ENCODE measurements around the gene PRKCA.

Gene PRKCA

DNA sequence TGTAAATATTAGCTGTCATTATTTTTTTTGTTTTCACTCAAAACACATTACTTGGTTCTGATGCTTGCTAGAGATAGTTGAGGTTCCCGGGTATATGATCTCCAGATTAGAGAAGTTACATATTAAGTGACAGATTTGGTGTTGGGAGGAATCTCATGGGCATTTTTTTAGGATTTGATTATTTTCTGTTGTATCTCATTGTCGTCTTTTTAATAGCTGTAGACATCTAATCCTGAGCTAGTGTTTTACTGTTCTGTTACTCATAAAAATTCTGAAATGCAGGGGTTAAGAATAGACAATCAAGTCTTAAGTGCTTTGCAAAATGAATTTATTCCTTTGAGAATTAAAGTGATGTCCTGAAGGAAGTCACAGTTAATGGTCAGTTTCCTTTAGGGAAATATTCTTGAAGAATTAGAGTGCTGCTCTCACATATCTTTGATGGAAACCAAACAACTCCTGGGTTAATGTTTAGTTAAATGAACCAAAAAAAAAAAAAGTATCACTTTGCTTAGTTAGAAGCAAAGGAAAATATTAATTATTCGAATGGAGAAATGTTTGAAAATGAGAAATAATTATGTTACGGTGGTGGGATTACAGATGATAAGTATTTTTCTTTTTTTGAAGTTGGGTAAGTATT, 280.8 kb downstream of the PRKCA start:
- no peak for TF ChIP-seq FOXP2 (optimal IDR thresholded peaks at IDR 0.05; ENCODE audit: borderline replicate concordance, extremely low read depth, extremely low read length, insufficient read depth)

DNA sequence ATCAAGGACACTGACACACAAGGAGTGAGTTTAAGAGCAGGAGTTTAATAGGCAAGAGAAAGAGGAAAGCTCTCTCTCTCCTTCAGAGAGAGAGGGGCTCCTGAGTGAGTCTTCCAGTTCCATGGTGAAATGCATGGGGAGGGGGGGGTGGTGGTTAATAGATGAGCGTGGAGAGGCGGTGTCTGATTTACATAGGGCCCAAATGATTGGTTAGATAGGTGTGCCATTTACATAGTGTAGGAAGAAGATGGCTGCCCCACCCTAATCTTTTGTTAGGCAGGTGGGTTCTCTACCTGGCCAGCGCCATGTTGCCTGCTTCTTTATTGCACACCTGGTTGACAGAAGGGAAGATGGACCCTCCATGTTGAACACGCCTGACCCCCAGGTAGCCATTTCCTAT, 282.5 kb downstream of the PRKCA start:
- TF ChIP-seq POLR2AphosphoS5 (IDR thresholded peaks at IDR 0.05; ENCODE audit: low read depth, low read length), result no peak
- TF ChIP-seq FOXP2 (optimal IDR thresholded peaks at IDR 0.05; ENCODE audit: borderline replicate concordance, extremely low read depth, extremely low read length, insufficient read depth), result no peak
- no peak for TF ChIP-seq SIN3A (IDR thresholded peaks at IDR 0.05; ENCODE audit: borderline replicate concordance, insufficient read depth, low read length)
- TF ChIP-seq TAF1 (IDR thresholded peaks at IDR 0.05; ENCODE audit: borderline replicate concordance, insufficient read depth, low read length), result no peak

DNA sequence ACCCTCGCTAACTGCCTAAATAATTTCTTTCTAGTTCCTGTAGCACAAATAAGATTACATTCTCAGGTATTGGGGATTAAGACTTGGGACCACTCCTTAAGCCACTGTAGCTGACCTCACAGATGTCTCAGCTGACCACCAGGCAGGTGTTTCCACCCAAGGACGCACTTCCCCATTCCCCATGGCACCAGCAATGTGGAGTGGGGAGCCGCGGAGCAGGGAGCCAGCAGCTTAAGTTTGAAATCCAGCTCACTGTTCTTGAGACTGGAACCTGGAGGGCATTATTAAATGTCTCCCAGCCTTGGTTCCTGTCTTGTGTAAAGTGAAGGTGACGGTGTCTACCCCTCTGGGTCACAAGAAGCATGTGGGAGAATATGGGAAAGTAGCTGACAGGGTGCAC, 283.1 kb downstream of the PRKCA start:
- TF ChIP-seq SIN3A (IDR thresholded peaks at IDR 0.05; ENCODE audit: borderline replicate concordance, insufficient read depth, low read length) (no peak), FOXP2 (optimal IDR thresholded peaks at IDR 0.05; ENCODE audit: borderline replicate concordance, extremely low read depth, extremely low read length, insufficient read depth) (no peak), TAF1 (IDR thresholded peaks at IDR 0.05; ENCODE audit: borderline replicate concordance, insufficient read depth, low read length) (no peak), POLR2AphosphoS5 (IDR thresholded peaks at IDR 0.05; ENCODE audit: low read depth, low read length) (no peak)
- TF ChIP-seq, protein P1, sequence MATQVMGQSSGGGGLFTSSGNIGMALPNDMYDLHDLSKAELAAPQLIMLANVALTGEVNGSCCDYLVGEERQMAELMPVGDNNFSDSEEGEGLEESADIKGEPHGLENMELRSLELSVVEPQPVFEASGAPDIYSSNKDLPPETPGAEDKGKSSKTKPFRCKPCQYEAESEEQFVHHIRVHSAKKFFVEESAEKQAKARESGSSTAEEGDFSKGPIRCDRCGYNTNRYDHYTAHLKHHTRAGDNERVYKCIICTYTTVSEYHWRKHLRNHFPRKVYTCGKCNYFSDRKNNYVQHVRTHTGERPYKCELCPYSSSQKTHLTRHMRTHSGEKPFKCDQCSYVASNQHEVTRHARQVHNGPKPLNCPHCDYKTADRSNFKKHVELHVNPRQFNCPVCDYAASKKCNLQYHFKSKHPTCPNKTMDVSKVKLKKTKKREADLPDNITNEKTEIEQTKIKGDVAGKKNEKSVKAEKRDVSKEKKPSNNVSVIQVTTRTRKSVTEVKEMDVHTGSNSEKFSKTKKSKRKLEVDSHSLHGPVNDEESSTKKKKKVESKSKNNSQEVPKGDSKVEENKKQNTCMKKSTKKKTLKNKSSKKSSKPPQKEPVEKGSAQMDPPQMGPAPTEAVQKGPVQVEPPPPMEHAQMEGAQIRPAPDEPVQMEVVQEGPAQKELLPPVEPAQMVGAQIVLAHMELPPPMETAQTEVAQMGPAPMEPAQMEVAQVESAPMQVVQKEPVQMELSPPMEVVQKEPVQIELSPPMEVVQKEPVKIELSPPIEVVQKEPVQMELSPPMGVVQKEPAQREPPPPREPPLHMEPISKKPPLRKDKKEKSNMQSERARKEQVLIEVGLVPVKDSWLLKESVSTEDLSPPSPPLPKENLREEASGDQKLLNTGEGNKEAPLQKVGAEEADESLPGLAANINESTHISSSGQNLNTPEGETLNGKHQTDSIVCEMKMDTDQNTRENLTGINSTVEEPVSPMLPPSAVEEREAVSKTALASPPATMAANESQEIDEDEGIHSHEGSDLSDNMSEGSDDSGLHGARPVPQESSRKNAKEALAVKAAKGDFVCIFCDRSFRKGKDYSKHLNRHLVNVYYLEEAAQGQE (IDR thresholded peaks at IDR 0.05; ENCODE audit: insufficient read depth in 1 of 2, low read depth in 2 of 2, low read length in 2 of 2), result no peak

DNA sequence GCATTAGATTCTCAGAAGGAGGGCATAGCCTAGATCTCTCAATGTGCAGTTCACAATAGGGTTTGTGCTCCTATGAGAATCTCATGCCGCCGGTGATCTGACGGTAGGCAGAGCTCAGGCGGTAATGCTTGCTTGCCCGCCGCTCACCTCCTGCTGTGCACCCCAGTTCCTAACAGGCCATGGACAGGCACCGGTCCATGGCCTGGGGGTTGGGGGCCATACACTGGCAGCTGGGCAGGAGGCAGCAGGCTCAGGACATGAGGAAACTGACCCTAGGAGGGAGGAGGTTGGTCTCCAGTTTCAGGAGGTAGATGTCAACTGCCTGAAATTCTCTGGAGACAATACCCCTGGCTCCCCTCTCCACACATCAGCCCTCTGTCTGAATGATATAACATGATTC, 287.5 kb downstream of the PRKCA start:
- TF ChIP-seq POLR2AphosphoS5 (IDR thresholded peaks at IDR 0.05; ENCODE audit: low read depth, low read length), result no peak
- no peak for TF ChIP-seq SIN3A (IDR thresholded peaks at IDR 0.05; ENCODE audit: borderline replicate concordance, insufficient read depth, low read length)
- TF ChIP-seq TAF1 (IDR thresholded peaks at IDR 0.05; ENCODE audit: borderline replicate concordance, insufficient read depth, low read length), result no peak
- TF ChIP-seq FOXP2 (optimal IDR thresholded peaks at IDR 0.05; ENCODE audit: borderline replicate concordance, extremely low read depth, extremely low read length, insufficient read depth), result no peak
- TF ChIP-seq, protein P1 (IDR thresholded peaks at IDR 0.05; ENCODE audit: insufficient read depth in 1 of 2, low read depth in 2 of 2, low read length in 2 of 2), result no peak

DNA sequence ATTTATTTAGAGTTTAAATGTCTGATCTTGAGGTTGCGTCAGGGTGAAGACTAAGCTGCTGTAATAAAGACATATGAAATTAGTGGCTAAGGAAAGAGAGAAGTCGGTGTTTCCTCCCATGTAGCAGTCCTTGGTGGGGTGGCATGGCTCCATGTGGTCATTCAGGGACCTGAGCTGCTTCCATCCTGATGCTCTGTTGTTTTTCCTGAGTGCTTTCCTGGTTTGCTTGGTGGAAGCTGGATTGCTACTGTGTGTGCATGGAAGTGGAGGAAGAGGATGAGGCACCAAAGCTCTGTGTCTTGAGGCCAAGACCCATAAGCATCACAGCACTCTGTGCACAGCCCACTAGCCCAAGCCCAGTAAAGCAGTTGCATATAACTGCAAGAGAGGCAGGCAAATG, 290.7 kb downstream of the PRKCA start:
- TF ChIP-seq FOXP2 (optimal IDR thresholded peaks at IDR 0.05; ENCODE audit: borderline replicate concordance, extremely low read depth, extremely low read length, insufficient read depth) (no peak), SIN3A (IDR thresholded peaks at IDR 0.05; ENCODE audit: borderline replicate concordance, insufficient read depth, low read length) (no peak), POLR2AphosphoS5 (IDR thresholded peaks at IDR 0.05; ENCODE audit: low read depth, low read length) (no peak), TAF1 (IDR thresholded peaks at IDR 0.05; ENCODE audit: borderline replicate concordance, insufficient read depth, low read length) (no peak)
- TF ChIP-seq, protein P1 (IDR thresholded peaks at IDR 0.05; ENCODE audit: insufficient read depth in 1 of 2, low read depth in 2 of 2, low read length in 2 of 2), result no peak

DNA sequence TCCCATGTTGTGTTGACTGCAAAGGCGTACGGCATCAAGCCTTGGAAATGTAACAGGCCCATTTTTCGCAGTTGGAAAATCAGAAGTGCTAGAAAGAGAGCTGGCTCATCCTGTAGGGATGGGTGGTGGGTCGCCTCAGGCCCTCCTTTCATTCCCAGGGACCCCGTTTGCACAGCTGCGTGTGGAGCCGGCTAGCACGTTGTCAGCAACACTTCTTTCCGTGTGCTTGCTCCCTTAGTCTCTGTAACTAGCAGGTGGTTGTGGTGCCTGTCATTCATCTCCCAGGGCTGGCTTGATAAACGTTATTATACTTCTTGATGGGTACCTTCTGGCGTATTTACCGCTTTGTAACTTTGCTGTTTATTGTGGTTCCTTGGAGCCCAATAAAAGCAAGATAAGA, 293.5 kb downstream of the PRKCA start:
- no peak for TF ChIP-seq TAF1 (IDR thresholded peaks at IDR 0.05; ENCODE audit: borderline replicate concordance, insufficient read depth, low read length)
- TF ChIP-seq, protein P1 (IDR thresholded peaks at IDR 0.05; ENCODE audit: insufficient read depth in 1 of 2, low read depth in 2 of 2, low read length in 2 of 2), result no peak
- no peak for TF ChIP-seq FOXP2 (optimal IDR thresholded peaks at IDR 0.05; ENCODE audit: borderline replicate concordance, extremely low read depth, extremely low read length, insufficient read depth)
- no peak for TF ChIP-seq POLR2AphosphoS5 (IDR thresholded peaks at IDR 0.05; ENCODE audit: low read depth, low read length)
- TF ChIP-seq SIN3A (IDR thresholded peaks at IDR 0.05; ENCODE audit: borderline replicate concordance, insufficient read depth, low read length), result no peak
